Body of pancreas (tissue), 4 donors: ENCODE results near the gene RBMS1. TPM values are rescaled to one million over a fixed set of nuclear protein-coding genes. Genes with fewer than 3 reads are reported as not detected.

Experiments
- ATAC-seq: fragments of 150-250 bp; one replicate; pipeline ENCODE4 v1.9.1; 2016
- DNase-seq, 4 donors: peaks; one replicate each; pipeline ENCODE4 v3.0.0-alpha.2; 2019
- H3K27ac ChIP-seq, 4 donors: fragments of 200-600 bp; sonication (generic); 1 replicate in 3 of 4; 2 replicates in 1 of 4; pipeline versions ENCODE4 v1.5.1 to v1.6.1; 2016 to 2019; ENCODE audit warnings: mild to moderate bottlenecking in 1 of 4, mixed read lengths in 1 of 4, moderate library complexity in 1 of 4
- H3K27me3 ChIP-seq, 2 donors: fragments of 200-600 bp; sonication (generic); one replicate each; pipeline ENCODE4 v1.6.0; 2016; ENCODE audit warnings: mild to moderate bottlenecking in 1 of 2
- H3K36me3 ChIP-seq, 2 donors: fragments of 200-600 bp; sonication (generic); replicated peaks in 1 of 2; 2 replicates each; pipeline ENCODE4 v1.5.1; 2016; ENCODE audit warnings: low read depth in 2 of 2; ENCODE audit not compliant: insufficient read depth in 1 of 2
- H3K4me1 ChIP-seq: fragments of 200-600 bp; sonication (generic); one replicate; pipeline ENCODE4 v1.6.0; 2016
- H3K4me3 ChIP-seq, 2 donors: fragments of 200-600 bp; sonication (generic); 1 replicate in 1 of 2; 2 replicates in 1 of 2; pipeline ENCODE4 v1.5.1; 2016 to 2019
- H3K9me3 ChIP-seq, 3 donors: fragments of 200-600 bp; sonication (generic); 1 replicate in 2 of 3; 2 replicates in 1 of 3; pipeline ENCODE4 v1.5.1; 2016
- POLR2A ChIP-seq, 3 donors: fragments of 450-650 bp; IDR thresholded peaks; one replicate each; pipeline ENCODE4 v1.6.1; 2016; ENCODE audit warnings: antibody characterized with exemption in 3 of 3, mild to moderate bottlenecking in 2 of 3
- WGBS, 2 donors: methylation state at CpG; one replicate each; pipeline ENCODE4 v1.1.5; 2017; 5-methylcytosine and 5-hydroxymethylcytosine counted together
- intact Hi-C: fragments of 100-400 bp; cut with DNase I; formaldehyde crosslinking; loops from one replicate; pipeline ENCODE4 v1.15.1; 2023
- total RNA-seq, 2 donors: library from RNA; depleted of rRNA; stranded (reverse); fragments of >200 nt; gene quantifications; one replicate each; pipeline ENCODE4 v1.1.0, GENCODE V29; 2016
- TF ChIP-seq, protein P1 (sequence below), 7 experiments: fragments of 450-650 bp in 4 of 7; fragments of 200-600 bp in 3 of 7; sonication (generic) in 3 of 7; IDR thresholded peaks; one replicate each; pipeline ENCODE4 v1.5.1; 2016 to 2019; ENCODE audit warnings: antibody characterized with exemption in 7 of 7

Gene RBMS1
- total RNA-seq, 2 donors from 2014 or later = 21.3 to 23.7 TPM

DNA sequence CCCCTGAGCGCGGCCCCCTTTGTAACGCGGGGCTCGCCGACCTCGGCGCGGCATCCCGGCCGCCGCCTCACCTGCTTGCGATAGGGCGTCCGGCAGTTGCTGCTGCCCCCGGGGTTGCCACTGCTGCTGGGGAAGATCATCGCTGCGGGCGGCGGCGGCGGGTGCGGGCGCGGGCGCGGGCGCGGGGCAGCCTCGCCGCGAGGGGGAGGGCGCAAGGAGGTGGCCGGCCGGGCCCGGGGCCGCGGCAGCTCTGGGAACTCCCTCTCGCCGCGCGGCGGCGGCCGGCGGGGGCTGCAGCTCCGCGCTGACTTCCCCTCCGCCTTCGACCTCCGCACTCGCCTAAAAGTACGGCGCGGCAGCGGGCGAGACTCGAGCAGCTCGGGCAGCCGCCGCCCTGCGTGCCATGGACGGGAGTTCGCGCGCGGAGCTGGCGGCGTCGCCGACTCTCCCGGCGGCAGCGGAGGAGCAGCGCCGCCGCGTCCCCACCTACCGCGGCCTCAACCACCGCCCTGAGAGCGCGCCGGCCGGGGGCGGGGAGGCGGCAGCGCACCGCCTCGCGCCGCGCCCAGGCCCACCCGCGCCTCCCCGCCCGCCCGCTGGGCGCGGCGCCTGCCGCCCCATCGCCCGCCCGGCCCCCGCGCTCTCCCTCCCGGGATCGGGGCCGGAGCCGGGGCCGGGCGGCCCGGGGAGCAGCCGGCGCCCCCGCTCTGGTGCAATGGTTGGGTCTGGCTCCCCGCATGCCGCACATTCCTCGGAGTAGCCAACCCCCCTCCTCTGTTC lies 86.0 kb downstream of the RBMS1 start:
- H3K27ac ChIP-seq = peak overlapping the region; percentile 46 to 86 (median 78)
- WGBS, 2 donors = 0 to 3% methylated on average over 6 to 64 of the region's 120 CpGs
- peak; percentile 81 for ATAC-seq
- peak; percentile 16 to 42 (median 40) for TF ChIP-seq POLR2A (IDR thresholded peaks at IDR 0.05)
- TF ChIP-seq, protein P1, sequence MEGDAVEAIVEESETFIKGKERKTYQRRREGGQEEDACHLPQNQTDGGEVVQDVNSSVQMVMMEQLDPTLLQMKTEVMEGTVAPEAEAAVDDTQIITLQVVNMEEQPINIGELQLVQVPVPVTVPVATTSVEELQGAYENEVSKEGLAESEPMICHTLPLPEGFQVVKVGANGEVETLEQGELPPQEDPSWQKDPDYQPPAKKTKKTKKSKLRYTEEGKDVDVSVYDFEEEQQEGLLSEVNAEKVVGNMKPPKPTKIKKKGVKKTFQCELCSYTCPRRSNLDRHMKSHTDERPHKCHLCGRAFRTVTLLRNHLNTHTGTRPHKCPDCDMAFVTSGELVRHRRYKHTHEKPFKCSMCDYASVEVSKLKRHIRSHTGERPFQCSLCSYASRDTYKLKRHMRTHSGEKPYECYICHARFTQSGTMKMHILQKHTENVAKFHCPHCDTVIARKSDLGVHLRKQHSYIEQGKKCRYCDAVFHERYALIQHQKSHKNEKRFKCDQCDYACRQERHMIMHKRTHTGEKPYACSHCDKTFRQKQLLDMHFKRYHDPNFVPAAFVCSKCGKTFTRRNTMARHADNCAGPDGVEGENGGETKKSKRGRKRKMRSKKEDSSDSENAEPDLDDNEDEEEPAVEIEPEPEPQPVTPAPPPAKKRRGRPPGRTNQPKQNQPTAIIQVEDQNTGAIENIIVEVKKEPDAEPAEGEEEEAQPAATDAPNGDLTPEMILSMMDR (IDR thresholded peaks at IDR 0.05) = peak in 2 of 7 experiments; percentile 27 to 30
- no peaks in the 10 kb centered on the region for H3K27me3 ChIP-seq
- H3K4me1 ChIP-seq = peaks cover 4% of the 10 kb centered on the region
- H3K4me3 ChIP-seq = peak overlapping the region; percentile 55 to 70
- no peaks in the 10 kb centered on the region for H3K9me3 ChIP-seq
- intact Hi-C loops = no loop called here
- peak; percentile 47 to 58 (median 49) for DNase-seq
- no peaks in the 10 kb centered on the region for H3K36me3 ChIP-seq

DNA sequence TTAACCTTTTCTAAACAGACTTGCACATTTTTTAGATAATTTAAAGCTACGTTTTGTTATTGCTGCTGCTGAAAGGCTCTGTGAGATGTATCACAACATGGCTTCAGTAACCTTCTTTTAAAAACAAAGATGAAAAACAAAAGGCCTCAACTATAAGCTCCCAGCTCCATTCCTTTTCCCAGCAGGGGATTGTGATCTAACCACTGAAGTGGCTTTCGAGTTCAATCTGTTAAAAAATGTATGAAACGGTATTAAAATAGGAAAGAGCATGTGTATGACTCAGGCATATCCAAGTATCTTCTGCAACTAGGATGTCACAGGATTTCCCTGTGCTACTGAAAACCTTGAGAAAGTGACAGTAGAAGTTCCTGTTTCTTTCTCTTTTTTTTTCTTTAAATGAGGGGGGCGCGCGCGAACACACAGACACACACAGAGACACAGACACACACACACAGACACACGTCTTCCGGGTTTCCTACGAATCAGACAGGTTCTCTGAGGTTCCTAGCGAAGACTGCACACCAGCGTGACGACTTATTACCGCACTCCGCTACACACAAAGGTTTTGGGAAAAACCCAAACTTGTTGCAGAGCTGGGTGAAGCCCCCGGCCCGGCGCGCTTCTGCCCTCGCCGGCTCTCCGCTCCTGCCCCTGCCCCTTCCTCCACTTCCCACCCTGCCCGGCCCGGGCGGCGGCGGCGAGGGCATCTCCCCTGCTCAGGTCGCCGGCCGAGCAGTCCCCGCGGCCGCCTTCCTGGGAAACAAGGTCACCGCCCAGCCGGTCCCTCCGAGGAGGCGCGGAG lies 86.8 kb downstream of the RBMS1 start:
- DNase-seq (peak; percentile 29 to 65 (median 46)), ATAC-seq (peak; percentile 54)
- TF ChIP-seq, protein P1 (IDR thresholded peaks at IDR 0.05) = no peak
- TF ChIP-seq POLR2A (IDR thresholded peaks at IDR 0.05) = peak in 2 of 3 donors; percentile 43 to 46
- 1% methylated on average over 21 to 38 of the region's 39 CpGs for WGBS, 2 donors
- Histone ChIP-seq H3K27ac (peak overlapping the region; percentile 46 to 86 (median 78)), H3K4me1 (peaks cover 4% of the 10 kb centered on the region), H3K27me3 (no peaks in the 10 kb centered on the region), H3K4me3 (peak overlapping the region; percentile 55 to 70), H3K36me3 (no peaks in the 10 kb centered on the region), H3K9me3 (no peaks in the 10 kb centered on the region)
- intact Hi-C loops = no loop called here

DNA sequence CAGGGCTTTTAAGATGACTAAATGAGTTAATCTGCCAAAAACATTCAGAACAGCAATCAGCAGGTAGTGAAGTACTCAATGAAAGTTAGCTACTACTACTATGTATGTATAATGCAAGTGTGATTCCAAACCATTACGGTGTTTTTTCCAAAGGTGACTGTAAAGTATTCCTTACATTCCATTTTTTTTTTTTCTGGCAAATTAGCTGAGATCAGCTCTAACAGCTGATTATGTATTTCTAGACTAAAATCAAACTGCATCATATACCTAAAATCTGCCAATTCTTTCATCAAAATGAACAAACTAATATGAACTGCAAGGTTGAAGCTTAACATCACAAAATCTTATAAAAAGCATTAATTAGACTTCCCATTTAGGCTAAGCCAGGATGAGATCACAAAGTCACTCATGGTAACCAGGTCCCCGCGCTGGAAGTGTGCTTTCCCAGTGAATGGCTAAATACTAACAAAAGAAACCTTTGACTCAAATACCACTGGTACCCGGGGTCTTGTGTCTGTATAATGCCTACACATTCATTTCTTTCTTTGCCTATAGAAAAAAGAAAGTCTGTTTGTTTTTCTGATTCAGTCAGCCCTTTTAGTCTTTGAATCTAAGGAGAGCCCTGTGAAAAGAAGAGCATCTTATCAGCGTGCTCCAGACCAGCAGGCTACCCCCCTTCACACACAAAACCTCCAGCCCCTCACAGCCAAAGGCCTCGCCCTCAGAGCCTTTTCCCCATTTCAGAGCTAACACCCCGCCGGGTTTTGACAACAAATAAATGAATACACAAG lies 88.3 kb downstream of the RBMS1 start:
- peaks cover 4% of the 10 kb centered on the region for H3K4me1 ChIP-seq
- H3K9me3 ChIP-seq = no peaks in the 10 kb centered on the region
- TF ChIP-seq POLR2A (IDR thresholded peaks at IDR 0.05) = no peak
- TF ChIP-seq, protein P1 (IDR thresholded peaks at IDR 0.05) = no peak
- no peak for ATAC-seq
- intact Hi-C loops = no loop called here
- no peak overlapping the region for H3K27ac ChIP-seq
- WGBS, 2 donors = 84% methylated on average over 8 of the region's 8 CpGs
- H3K4me3 ChIP-seq = no peak overlapping the region
- no peak for DNase-seq
- H3K36me3 ChIP-seq = no peaks in the 10 kb centered on the region
- no peaks in the 10 kb centered on the region for H3K27me3 ChIP-seq

DNA sequence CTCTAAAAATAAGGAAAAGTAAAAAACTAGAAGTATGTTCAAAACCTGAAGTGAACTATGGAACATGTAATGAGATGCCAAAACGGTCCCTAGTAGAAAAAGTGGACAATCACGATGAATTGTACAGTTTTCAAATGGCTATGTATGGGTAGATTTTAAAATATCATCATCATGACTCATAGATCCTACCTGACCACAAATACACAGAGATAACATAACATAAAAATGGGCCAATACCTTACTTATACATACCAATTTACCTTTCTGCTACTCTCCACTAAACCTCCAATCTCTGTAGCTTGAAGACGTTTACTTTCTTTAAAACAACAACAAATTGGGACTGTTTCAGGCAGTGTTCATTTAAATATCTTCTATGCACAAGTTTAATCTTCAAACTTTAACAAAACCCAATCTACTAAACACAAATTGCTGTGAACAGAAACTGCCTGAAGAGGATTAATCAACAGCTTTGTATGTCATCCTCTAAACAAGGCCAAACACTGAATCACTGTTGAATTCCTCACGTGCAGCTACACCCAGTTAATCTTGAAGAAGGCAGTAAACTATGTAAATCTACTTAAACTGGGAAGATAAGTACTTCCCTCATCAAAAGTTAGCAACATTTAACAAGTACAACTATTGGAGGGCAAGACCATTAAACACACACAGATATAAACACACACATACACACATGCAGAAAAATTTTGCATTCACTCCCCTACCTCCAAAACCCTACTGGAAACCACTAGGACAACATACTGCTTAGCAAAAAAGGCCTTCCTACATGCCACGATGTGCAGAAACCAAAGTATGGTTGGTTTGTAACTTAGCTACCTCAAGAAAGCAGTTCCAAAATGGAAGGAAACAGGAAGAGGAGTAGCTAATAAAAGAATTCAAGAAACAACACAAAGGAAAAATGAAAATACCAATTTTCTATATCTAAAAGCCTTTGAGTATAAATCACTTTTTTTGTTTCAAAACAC lies 90.3 kb downstream of the RBMS1 start:
- WGBS, 2 donors = 71 to 78% methylated on average over 5 of the region's 5 CpGs
- ATAC-seq (no peak), DNase-seq (no peak)
- intact Hi-C loops = no loop called here
- Histone ChIP-seq H3K27ac (no peak overlapping the region), H3K4me1 (peaks cover 4% of the 10 kb centered on the region), H3K36me3 (no peaks in the 10 kb centered on the region), H3K4me3 (no peak overlapping the region), H3K9me3 (no peaks in the 10 kb centered on the region), H3K27me3 (no peaks in the 10 kb centered on the region)
- no peak for TF ChIP-seq POLR2A (IDR thresholded peaks at IDR 0.05)
- TF ChIP-seq, protein P1 (IDR thresholded peaks at IDR 0.05) = no peak
